ENCODE data around the gene EVX1. TPM values are rescaled to one million over a fixed set of nuclear protein-coding genes. Genes with fewer than 3 reads are reported as not detected.

The EVX1 gene
- total and polyA plus RNA-seq, 2 experiments from 2014 or later = not detected

GRCh38 chr7:27201580-27202017, 41.0 kb upstream of the EVX1 start:
- H3F3A ChIP-seq (ENCODE audit: insufficient read depth) = peaks cover 10% of the 10 kb centered on the region; the same call in 1 of the 2 replicates
- H3K79me2 ChIP-seq (ENCODE audit: insufficient read depth) = no peaks in the 10 kb centered on the region
- no peak overlapping the region for H3K9ac ChIP-seq
- H3K9me2 ChIP-seq (ENCODE audit: insufficient read depth) = no peaks in the 10 kb centered on the region
- H3K4me1 ChIP-seq (ENCODE audit: insufficient read depth) = no peaks in the 10 kb centered on the region
- in situ Hi-C loops (cut with MboI) = loop anchor here (10.0 kb wide), 3 partner anchors 383 to 723 kb away; no protein-coding TSS in a partner anchor
- H3K4me3 ChIP-seq = no peak overlapping the region
- no peaks in the 10 kb centered on the region for H3K9me3 ChIP-seq (ENCODE audit: low read depth)
- no peak overlapping the region for H2AFZ ChIP-seq
- TF ChIP-seq EZH2phosphoT487 (IDR thresholded peaks at IDR 0.05; ENCODE audit: insufficient read depth, low read depth) (no peak), EZH2 (IDR thresholded peaks at IDR 0.05; ENCODE audit: insufficient read depth, poor library complexity, severe bottlenecking) (no peak)
- no peak overlapping the region for H3K4me2 ChIP-seq (ENCODE audit: unreplicated experiment)
- H3K36me3 ChIP-seq (ENCODE audit: low read depth) = no peaks in the 10 kb centered on the region
- no peak overlapping the region for H3K27ac ChIP-seq
- peaks cover 35% of the 10 kb centered on the region for H3K27me3 ChIP-seq (replicated peaks; ENCODE audit: insufficient read depth)
- WGBS, 2 experiments (ENCODE audit: low coverage in 1 of 2, low lambda C conversion rate in 2 of 2, missing lambda C conversion rate in 2 of 2) = 93 to 95% methylated on average over 4 of the region's 4 CpGs
- no peaks in the 10 kb centered on the region for H4K20me1 ChIP-seq (ENCODE audit: insufficient read depth)
- no peak for DNase-seq

GRCh38 chr7:27202018-27202861, 40.4 kb upstream of the EVX1 start:
- Histone ChIP-seq H3K79me2 (ENCODE audit: insufficient read depth) (no peaks in the 10 kb centered on the region), H3K9ac (no peak overlapping the region), H3K9me2 (ENCODE audit: insufficient read depth) (no peaks in the 10 kb centered on the region), H3K27me3 (replicated peaks; ENCODE audit: insufficient read depth) (peaks cover 39% of the 10 kb centered on the region), H2AFZ (no peak overlapping the region), H3K4me2 (ENCODE audit: unreplicated experiment) (no peak overlapping the region), H3K4me1 (ENCODE audit: insufficient read depth) (no peaks in the 10 kb centered on the region), H4K20me1 (ENCODE audit: insufficient read depth) (no peaks in the 10 kb centered on the region), H3K4me3 (no peak overlapping the region), H3F3A (ENCODE audit: insufficient read depth) (peaks cover 6% of the 10 kb centered on the region; the same call in 1 of the 2 replicates), H3K9me3 (ENCODE audit: low read depth) (no peaks in the 10 kb centered on the region), H3K27ac (no peak overlapping the region), H3K36me3 (ENCODE audit: low read depth) (no peaks in the 10 kb centered on the region)
- in situ Hi-C loops (cut with MboI) = loop anchor here (10.0 kb wide), 3 partner anchors 383 to 723 kb away; no protein-coding TSS in a partner anchor
- TF ChIP-seq EZH2 (IDR thresholded peaks at IDR 0.05; ENCODE audit: insufficient read depth, poor library complexity, severe bottlenecking) = no peak
- no peak for TF ChIP-seq EZH2phosphoT487 (IDR thresholded peaks at IDR 0.05; ENCODE audit: insufficient read depth, low read depth)
- WGBS, 2 experiments (ENCODE audit: low coverage in 1 of 2, low lambda C conversion rate in 2 of 2, missing lambda C conversion rate in 2 of 2) = 83 to 86% methylated on average over 30 of the region's 30 CpGs
- no peak for DNase-seq

- 95 to 98% methylated on average over 3 of the region's 3 CpGs for WGBS, 2 experiments (ENCODE audit: low coverage in 1 of 2, low lambda C conversion rate in 2 of 2, missing lambda C conversion rate in 2 of 2)
- no peaks in the 10 kb centered on the region for H3K4me1 ChIP-seq (ENCODE audit: insufficient read depth)
Observed at GRCh38 chr7:27202862-27203134, 39.8 kb upstream of the EVX1 start.

GRCh38 chr7:27203365-27203953, 39.1 kb upstream of the EVX1 start:
- no peak for DNase-seq
- Histone ChIP-seq H3K27me3 (replicated peaks; ENCODE audit: insufficient read depth) (peaks cover 34% of the 10 kb centered on the region), H3K4me1 (ENCODE audit: insufficient read depth) (no peaks in the 10 kb centered on the region), H3K9me3 (ENCODE audit: low read depth) (no peaks in the 10 kb centered on the region), H3K79me2 (ENCODE audit: insufficient read depth) (no peaks in the 10 kb centered on the region), H3K4me3 (no peak overlapping the region), H4K20me1 (ENCODE audit: insufficient read depth) (no peaks in the 10 kb centered on the region), H3K36me3 (ENCODE audit: low read depth) (no peaks in the 10 kb centered on the region), H3K9ac (no peak overlapping the region), H3K4me2 (ENCODE audit: unreplicated experiment) (no peak overlapping the region), H3K27ac (no peak overlapping the region), H3K9me2 (ENCODE audit: insufficient read depth) (no peaks in the 10 kb centered on the region), H2AFZ (no peak overlapping the region), H3F3A (ENCODE audit: insufficient read depth) (peaks cover 5% of the 10 kb centered on the region; the same call in 1 of the 2 replicates)
- in situ Hi-C loops (cut with MboI) = loop anchor here (10.0 kb wide), 3 partner anchors 381 to 721 kb away; no protein-coding TSS in a partner anchor
- 71 to 78% methylated on average over 10 of the region's 10 CpGs for WGBS, 2 experiments (ENCODE audit: low coverage in 1 of 2, low lambda C conversion rate in 2 of 2, missing lambda C conversion rate in 2 of 2)
- TF ChIP-seq EZH2phosphoT487 (IDR thresholded peaks at IDR 0.05; ENCODE audit: insufficient read depth, low read depth) (no peak), EZH2 (IDR thresholded peaks at IDR 0.05; ENCODE audit: insufficient read depth, poor library complexity, severe bottlenecking) (no peak)

More at GRCh38 chr7:27202862-27203134, 39.8 kb upstream of the EVX1 start:
- Histone ChIP-seq H4K20me1 (ENCODE audit: insufficient read depth) (no peaks in the 10 kb centered on the region), H3K79me2 (ENCODE audit: insufficient read depth) (no peaks in the 10 kb centered on the region), H3K27ac (no peak overlapping the region), H3K4me3 (no peak overlapping the region), H2AFZ (no peak overlapping the region), H3K4me2 (ENCODE audit: unreplicated experiment) (no peak overlapping the region), H3F3A (ENCODE audit: insufficient read depth) (peaks cover 5% of the 10 kb centered on the region; the same call in 1 of the 2 replicates), H3K27me3 (replicated peaks; ENCODE audit: insufficient read depth) (peaks cover 38% of the 10 kb centered on the region), H3K9ac (no peak overlapping the region), H3K9me2 (ENCODE audit: insufficient read depth) (no peaks in the 10 kb centered on the region), H3K36me3 (ENCODE audit: low read depth) (no peaks in the 10 kb centered on the region), H3K9me3 (ENCODE audit: low read depth) (no peaks in the 10 kb centered on the region)
- TF ChIP-seq EZH2 (IDR thresholded peaks at IDR 0.05; ENCODE audit: insufficient read depth, poor library complexity, severe bottlenecking) (no peak), EZH2phosphoT487 (IDR thresholded peaks at IDR 0.05; ENCODE audit: insufficient read depth, low read depth) (no peak)
- no peak for DNase-seq
- in situ Hi-C loops (cut with MboI) = loop anchor here (10.0 kb wide), 3 partner anchors 382 to 722 kb away; no protein-coding TSS in a partner anchor

All from GM23248 (cell line).